Mesothelial cell of epicardium (in vitro differentiated cells): ENCODE data around the gene SLC37A3. TPM values are rescaled to one million over a fixed set of nuclear protein-coding genes. Genes with fewer than 3 reads are reported as not detected.

Experiments
- DNase-seq, 2 experiments: peaks; one replicate each; pipeline ENCODE4 v3.0.0; 2021; ENCODE audit warnings: low spot score in 2 of 2; ENCODE audit not compliant: unreplicated experiment in 2 of 2
- H3K27ac Mint-ChIP-seq: 2 replicates; pipeline ENCODE4 v1.8.0; 2021; ENCODE audit warnings: mixed read lengths
- H3K27me3 Mint-ChIP-seq: 2 replicates; pipeline ENCODE4 v1.8.0; 2021; ENCODE audit warnings: low read depth, mixed read lengths
- H3K36me3 Mint-ChIP-seq: 2 replicates; pipeline ENCODE4 v1.8.0; 2021; ENCODE audit warnings: mixed read lengths
- H3K4me1 Mint-ChIP-seq: 2 replicates; pipeline ENCODE4 v1.8.0; 2021; ENCODE audit warnings: mixed read lengths
- H3K4me3 Mint-ChIP-seq: 2 replicates; pipeline ENCODE4 v1.8.0; 2021; ENCODE audit warnings: mild to moderate bottlenecking, moderate library complexity, mixed read lengths
- H3K9me3 Mint-ChIP-seq: 2 replicates; pipeline ENCODE4 v1.8.0; 2021; ENCODE audit warnings: mixed read lengths
- CTCF ChIP-seq: fragments of 200-600 bp; sonication (generic); IDR thresholded peaks from one replicate; pipeline ENCODE4 v1.5.0; 2021; ENCODE audit warnings: antibody characterized with exemption; ENCODE audit not compliant: unreplicated experiment
- total RNA-seq: library from RNA; stranded (reverse); gene quantifications from 3 replicates; pipeline ENCODE4 v1.2.1, GENCODE V29; 2021

Gene SLC37A3, protein sequence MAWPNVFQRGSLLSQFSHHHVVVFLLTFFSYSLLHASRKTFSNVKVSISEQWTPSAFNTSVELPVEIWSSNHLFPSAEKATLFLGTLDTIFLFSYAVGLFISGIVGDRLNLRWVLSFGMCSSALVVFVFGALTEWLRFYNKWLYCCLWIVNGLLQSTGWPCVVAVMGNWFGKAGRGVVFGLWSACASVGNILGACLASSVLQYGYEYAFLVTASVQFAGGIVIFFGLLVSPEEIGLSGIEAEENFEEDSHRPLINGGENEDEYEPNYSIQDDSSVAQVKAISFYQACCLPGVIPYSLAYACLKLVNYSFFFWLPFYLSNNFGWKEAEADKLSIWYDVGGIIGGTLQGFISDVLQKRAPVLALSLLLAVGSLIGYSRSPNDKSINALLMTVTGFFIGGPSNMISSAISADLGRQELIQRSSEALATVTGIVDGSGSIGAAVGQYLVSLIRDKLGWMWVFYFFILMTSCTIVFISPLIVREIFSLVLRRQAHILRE
- 109 to 128 TPM (median 116 TPM) in 3 replicates for total RNA-seq

- Mint-ChIP-seq H3K4me3 (peak within 1 kb of the TSS; percentile 90), H3K9me3 (peaks cover 4% of the 10 kb centered on the region), H3K4me1 (peaks cover 12% of the 10 kb centered on the region), H3K36me3 (peaks cover 4% of the 10 kb centered on the region), H3K27ac (peak within 1 kb of the TSS; percentile 97), H3K27me3 (peaks cover 1% of the 10 kb centered on the region)
- TF ChIP-seq CTCF = no peak
- DNase-seq = peak; percentile 82 to 89
Observed at GRCh38 chr7:140397784-140398750, at the start of gene SLC37A3. Gene SLC37A3, minus strand, starts transcription at chr7:140398530. Its CDS starts 16,004 bp downstream, at chr7:140382526.

DNA sequence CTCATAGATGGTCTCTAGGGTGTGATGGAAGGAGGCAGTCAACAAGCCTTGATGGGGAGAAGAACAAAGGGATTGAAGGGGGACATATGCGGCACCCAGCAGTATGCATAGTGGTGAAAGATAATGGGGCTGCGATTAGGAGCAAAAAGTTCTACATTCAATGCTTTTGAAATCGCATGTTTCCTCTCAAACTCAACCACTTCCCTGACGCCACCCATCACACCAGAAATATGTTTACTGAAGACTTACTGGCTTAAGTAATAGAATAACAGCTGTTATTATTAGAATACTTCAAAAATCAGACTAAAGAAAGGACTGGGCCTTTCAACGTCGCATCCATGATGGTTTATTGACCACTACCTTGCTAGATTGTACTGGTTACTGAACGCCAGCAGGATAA lies 49.5 kb upstream of the SLC37A3 start:
- peaks cover 16% of the 10 kb centered on the region for H3K36me3 Mint-ChIP-seq

DNA sequence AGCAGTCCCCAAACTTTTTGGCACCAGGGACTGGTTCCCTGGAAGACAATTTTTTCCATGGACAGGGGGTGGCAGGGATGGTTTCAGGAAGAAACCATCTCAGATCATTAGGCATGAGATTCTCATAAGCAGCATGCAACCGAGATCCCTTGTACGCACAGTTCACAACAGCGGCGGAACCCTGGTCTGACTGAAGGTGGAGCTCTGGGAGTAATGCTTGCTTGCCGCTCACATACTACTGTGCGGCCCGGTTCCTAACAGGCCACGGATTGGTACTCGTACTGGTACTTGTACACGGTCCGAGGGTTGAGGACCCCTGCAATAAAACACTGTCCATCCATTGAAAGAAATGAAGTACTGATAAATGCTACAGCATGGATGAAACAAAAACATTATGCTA lies 48.1 kb upstream of the SLC37A3 start:
- Mint-ChIP-seq H3K36me3 (peaks cover 12% of the 10 kb centered on the region), H3K27me3 (no peaks in the 10 kb centered on the region), H3K9me3 (no peaks in the 10 kb centered on the region), H3K27ac (no peak overlapping the region), H3K4me1 (peaks cover 2% of the 10 kb centered on the region), H3K4me3 (no peak overlapping the region)
- DNase-seq = no peak
- TF ChIP-seq CTCF = no peak

More for the DNA sequence above, 49.5 kb upstream of the SLC37A3 start:
- H3K4me3 Mint-ChIP-seq = no peak overlapping the region
- no peaks in the 10 kb centered on the region for H3K9me3 Mint-ChIP-seq
- TF ChIP-seq CTCF = no peak
- H3K27me3 Mint-ChIP-seq = no peaks in the 10 kb centered on the region
- H3K4me1 Mint-ChIP-seq = peaks cover 2% of the 10 kb centered on the region
- no peak for DNase-seq
- H3K27ac Mint-ChIP-seq = no peak overlapping the region

DNA sequence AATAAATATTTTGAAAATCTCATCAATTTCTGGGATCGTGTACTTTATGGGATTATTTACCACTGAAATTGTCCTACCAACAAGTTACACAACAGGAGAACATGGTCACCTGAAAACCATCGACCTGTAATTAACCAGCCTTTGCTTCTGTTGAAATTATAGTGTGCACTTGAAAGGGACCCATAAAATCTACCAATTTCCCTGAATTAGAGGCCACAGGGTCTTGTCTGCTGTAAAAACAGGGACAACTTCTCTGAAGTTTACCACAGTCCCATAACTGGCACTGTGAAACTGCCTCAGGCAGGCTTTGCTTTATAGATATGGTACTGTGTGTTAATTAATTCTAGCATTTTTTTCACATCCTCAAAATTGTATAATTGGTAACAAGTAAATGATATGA lies 43.2 kb upstream of the SLC37A3 start:
- H3K27me3 Mint-ChIP-seq = no peaks in the 10 kb centered on the region
- DNase-seq = no peak
- H3K36me3 Mint-ChIP-seq = peaks cover 7% of the 10 kb centered on the region
- no peaks in the 10 kb centered on the region for H3K4me1 Mint-ChIP-seq
- H3K27ac Mint-ChIP-seq = no peak overlapping the region
- TF ChIP-seq CTCF = no peak
- H3K4me3 Mint-ChIP-seq = no peak overlapping the region
- no peaks in the 10 kb centered on the region for H3K9me3 Mint-ChIP-seq

DNA sequence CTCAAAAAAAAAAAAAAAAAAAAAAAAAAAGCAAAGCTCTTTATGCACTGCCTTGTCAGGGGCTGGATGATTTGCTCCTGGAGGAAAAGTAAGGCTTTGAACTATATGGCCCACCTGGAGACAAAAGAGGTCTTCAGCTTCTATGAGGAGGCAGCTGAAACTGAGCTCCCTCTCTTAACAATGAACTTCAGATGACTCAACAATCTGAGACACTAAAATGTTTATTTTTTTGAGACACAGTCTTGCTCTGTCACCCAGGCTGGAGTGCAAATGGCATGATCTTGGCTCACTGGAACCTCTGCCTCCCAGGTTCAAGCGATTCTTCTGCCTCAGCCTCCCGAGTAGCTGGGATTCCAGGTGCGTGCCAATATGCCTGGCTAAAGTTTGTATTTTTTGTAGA lies 42.3 kb upstream of the SLC37A3 start:
- H3K9me3 Mint-ChIP-seq = no peaks in the 10 kb centered on the region
- TF ChIP-seq CTCF = no peak
- H3K27me3 Mint-ChIP-seq = no peaks in the 10 kb centered on the region
- H3K4me3 Mint-ChIP-seq = no peak overlapping the region
- no peak overlapping the region for H3K27ac Mint-ChIP-seq
- DNase-seq = no peak
- H3K36me3 Mint-ChIP-seq = peaks cover 2% of the 10 kb centered on the region
- no peaks in the 10 kb centered on the region for H3K4me1 Mint-ChIP-seq
